NT2/D1 (cell line): ENCODE results near the gene TENM3.

Experiments used
- DNase-seq: peaks from one replicate; pipeline ENCODE4 v3.0.0-alpha.2; 2011; ENCODE audit warnings: low read depth, low spot score
- H3K27me3 ChIP-seq: 2 replicates; pipeline ENCODE4 v1.6.0; 2011; ENCODE audit warnings: mild to moderate bottlenecking; ENCODE audit not compliant: insufficient read length, insufficient read depth
- H3K36me3 ChIP-seq: 2 replicates; pipeline ENCODE4 v1.6.1; 2011; ENCODE audit warnings: mild to moderate bottlenecking, low read length, mixed read lengths; ENCODE audit not compliant: insufficient read depth, insufficient read length
- H3K4me1 ChIP-seq: 2 replicates; pipeline ENCODE4 v1.5.1; 2011; ENCODE audit not compliant: insufficient read depth, insufficient read length
- H3K4me3 ChIP-seq: 2 replicates; pipeline ENCODE4 v1.5.1; 2011; ENCODE audit warnings: low read depth; ENCODE audit not compliant: insufficient read length
- H3K9ac ChIP-seq: 2 replicates; pipeline ENCODE4 v1.6.0; 2011; ENCODE audit warnings: low read depth; ENCODE audit not compliant: insufficient read length
- H3K9me3 ChIP-seq: 2 replicates; pipeline ENCODE4 v1.5.1; 2011; ENCODE audit warnings: mild to moderate bottlenecking, low read length; ENCODE audit not compliant: insufficient read depth
- SUZ12 ChIP-seq: IDR thresholded peaks from 2 replicates; pipeline ENCODE4 v1.6.1; 2011; ENCODE audit not compliant: insufficient read length, insufficient read depth; ENCODE audit errors: extremely low read depth
- YY1 ChIP-seq: IDR thresholded peaks from 2 replicates; pipeline ENCODE4 v1.6.1; 2011; ENCODE audit not compliant: insufficient read length, insufficient read depth
- ZNF274 ChIP-seq: IDR thresholded peaks from 2 replicates; pipeline ENCODE4 v1.6.1; 2011; ENCODE audit warnings: mild to moderate bottlenecking, low read depth, low read length

TENM3 gene

GRCh38 chr4:182805321-182805720, 562.1 kb downstream of the TENM3 start:
- Histone ChIP-seq H3K9ac (no peak overlapping the region), H3K4me1 (no peaks in the 10 kb centered on the region), H3K36me3 (peaks cover 1% of the 10 kb centered on the region), H3K27me3 (no peaks in the 10 kb centered on the region), H3K9me3 (peaks cover 17% of the 10 kb centered on the region; the same call in 1 of the 2 replicates), H3K4me3 (no peak overlapping the region)
- DNase-seq = no peak
- TF ChIP-seq ZNF274 (no peak), SUZ12 (no peak), YY1 (no peak)

DNA sequence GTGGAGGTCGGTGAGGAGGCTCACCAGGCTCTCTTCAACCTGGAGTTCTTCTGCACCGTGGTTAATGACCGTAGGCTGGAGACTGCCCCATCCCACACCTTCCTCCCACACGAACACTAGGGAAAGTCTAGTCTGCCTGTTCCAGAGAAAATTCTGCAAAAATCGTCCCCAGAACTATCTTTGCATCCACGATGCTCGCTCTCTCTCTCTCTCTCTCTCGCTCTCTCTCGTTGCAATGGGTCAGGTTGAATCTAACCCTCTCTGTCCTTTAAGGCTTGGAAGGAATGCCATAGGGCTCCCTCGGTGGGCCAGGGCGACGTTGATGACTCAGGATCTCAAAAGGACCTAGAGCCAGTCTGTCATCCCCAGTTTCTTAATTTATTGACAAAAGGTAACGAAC, 562.5 kb downstream of the TENM3 start:
- Histone ChIP-seq H3K36me3 (no peaks in the 10 kb centered on the region), H3K4me3 (no peak overlapping the region), H3K27me3 (no peaks in the 10 kb centered on the region), H3K4me1 (no peaks in the 10 kb centered on the region), H3K9me3 (peaks cover 18% of the 10 kb centered on the region; the same call in 1 of the 2 replicates), H3K9ac (no peak overlapping the region)
- TF ChIP-seq ZNF274 = no peak
- TF ChIP-seq YY1 = no peak
- TF ChIP-seq SUZ12 = no peak
- no peak for DNase-seq

GRCh38 chr4:182806259-182807252, 563.4 kb downstream of the TENM3 start:
- TF ChIP-seq ZNF274 (no peak), YY1 (no peak), SUZ12 (no peak)
- Histone ChIP-seq H3K9ac (peak overlapping the region; percentile 79), H3K4me1 (no peaks in the 10 kb centered on the region)

DNA sequence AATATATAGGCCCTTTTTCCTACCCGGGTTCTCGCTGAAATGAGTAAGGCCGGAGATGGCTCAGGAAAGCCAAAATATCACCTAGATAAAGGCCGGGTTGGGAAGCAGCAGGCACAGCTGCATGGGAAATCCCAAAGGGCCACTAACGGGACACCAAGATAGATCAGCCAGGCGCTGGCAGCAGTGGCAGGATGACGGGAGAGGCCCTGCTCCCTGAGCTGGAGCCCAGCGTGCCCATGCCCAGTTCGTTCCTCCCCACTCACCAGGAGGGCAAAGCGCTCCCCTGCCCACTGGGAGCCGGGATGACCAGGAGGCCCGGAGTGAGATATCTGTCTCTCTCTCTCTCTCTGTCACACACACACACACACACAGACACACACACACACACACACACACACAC, 564.1 kb downstream of the TENM3 start:
- Histone ChIP-seq H3K9ac (no peak overlapping the region), H3K36me3 (no peaks in the 10 kb centered on the region), H3K4me3 (peak overlapping the region; percentile 45), H3K9me3 (peaks cover 28% of the 10 kb centered on the region; the same call in 1 of the 2 replicates), H3K27me3 (no peaks in the 10 kb centered on the region), H3K4me1 (no peaks in the 10 kb centered on the region)
- no peak for TF ChIP-seq ZNF274
- no peak for TF ChIP-seq SUZ12
- TF ChIP-seq YY1 = no peak
- no peak for DNase-seq

More at GRCh38 chr4:182806259-182807252, 563.4 kb downstream of the TENM3 start:
- DNase-seq = peak; percentile 52
- Histone ChIP-seq H3K4me3 (peak overlapping the region; percentile 45), H3K9me3 (peaks cover 23% of the 10 kb centered on the region; the same call in 1 of the 2 replicates), H3K36me3 (no peaks in the 10 kb centered on the region), H3K27me3 (no peaks in the 10 kb centered on the region)

DNA sequence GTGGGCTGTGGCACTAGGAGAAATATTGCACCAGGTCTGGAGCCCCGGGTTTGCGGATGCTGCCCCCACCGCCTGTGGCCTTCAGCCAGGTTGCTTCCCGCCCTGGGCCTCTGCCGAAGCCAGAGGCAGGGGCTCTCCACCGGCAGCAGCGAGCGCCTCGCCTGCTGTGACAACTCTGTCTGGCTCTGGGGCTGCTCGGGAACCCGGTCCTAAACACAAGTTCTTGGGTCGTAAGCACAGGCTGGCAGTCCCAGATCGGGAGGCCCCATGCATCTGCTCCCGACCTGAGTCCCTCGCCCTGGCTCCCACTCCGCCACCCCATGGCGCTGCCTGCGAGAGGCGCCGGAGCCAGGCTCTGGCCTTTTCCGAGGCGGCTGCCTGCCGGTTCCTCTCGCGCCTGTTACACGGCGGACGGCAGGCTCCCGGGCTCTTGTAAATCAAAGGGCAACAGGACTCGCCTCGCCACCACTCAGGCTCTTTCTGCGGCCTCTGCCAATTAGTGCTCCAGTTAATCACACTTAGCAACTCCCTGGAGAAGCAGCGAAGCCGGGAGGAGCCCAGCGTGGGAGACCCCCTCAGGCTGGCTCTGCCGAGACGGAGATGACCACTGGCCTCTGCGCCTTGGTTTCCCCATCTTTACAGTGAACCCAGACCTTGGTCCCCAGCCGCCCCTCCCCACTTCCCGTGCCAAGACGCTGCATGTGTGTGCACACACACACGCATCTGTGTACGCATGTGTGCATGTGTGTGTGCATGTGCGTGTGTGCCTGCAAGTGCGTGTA, 564.8 kb downstream of the TENM3 start:
- Histone ChIP-seq H3K9me3 (peaks cover 28% of the 10 kb centered on the region; the same call in 1 of the 2 replicates), H3K4me1 (no peaks in the 10 kb centered on the region), H3K36me3 (no peaks in the 10 kb centered on the region), H3K27me3 (no peaks in the 10 kb centered on the region), H3K9ac (no peak overlapping the region), H3K4me3 (no peak overlapping the region)
- DNase-seq = no peak
- TF ChIP-seq ZNF274 (no peak), SUZ12 (no peak), YY1 (no peak)

- no peaks in the 10 kb centered on the region for H3K36me3 ChIP-seq
- DNase-seq = no peak
- H3K4me1 ChIP-seq = no peaks in the 10 kb centered on the region
- H3K4me3 ChIP-seq = no peak overlapping the region
- H3K9me3 ChIP-seq = peaks cover 28% of the 10 kb centered on the region; the same call in 1 of the 2 replicates
- no peaks in the 10 kb centered on the region for H3K27me3 ChIP-seq
- TF ChIP-seq SUZ12 (no peak), ZNF274 (no peak), YY1 (no peak)
- H3K9ac ChIP-seq = no peak overlapping the region
Measured at GRCh38 chr4:182808673-182809416, 565.6 kb downstream of the TENM3 start.
